ENCODE data around the gene SLC16A2.

Gene SLC16A2

DNA sequence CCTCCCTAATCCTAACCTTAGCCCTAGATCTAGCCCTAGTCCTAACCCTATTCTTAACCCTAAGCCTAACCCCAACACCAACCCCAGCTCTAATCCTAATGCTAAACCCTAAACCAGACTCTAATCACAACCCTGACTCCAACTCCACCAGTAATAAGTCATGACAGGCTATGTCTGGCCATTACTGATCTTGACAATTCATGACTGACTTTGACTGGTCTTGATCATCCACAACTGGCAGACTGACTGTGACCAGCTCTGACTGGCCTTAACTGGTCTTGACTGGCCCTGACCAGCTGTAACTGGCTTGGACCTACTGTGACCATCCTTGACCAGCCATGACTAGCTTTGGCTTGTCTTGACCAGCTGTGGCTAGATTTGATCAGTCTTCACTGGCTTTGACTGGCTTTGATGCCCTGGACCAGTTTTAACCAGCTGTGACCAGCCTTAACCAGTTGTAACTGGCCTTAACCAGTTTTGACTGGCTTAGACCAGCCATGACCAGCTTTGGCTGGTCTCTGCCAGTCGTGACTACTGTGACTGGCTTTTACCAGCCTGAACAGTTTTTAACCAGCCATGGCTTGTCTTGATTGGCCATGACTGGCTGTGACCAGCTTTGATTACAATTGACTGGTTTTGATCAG is 124.7 kb downstream of the SLC16A2 start:
- no peak for DNase-seq

DNA sequence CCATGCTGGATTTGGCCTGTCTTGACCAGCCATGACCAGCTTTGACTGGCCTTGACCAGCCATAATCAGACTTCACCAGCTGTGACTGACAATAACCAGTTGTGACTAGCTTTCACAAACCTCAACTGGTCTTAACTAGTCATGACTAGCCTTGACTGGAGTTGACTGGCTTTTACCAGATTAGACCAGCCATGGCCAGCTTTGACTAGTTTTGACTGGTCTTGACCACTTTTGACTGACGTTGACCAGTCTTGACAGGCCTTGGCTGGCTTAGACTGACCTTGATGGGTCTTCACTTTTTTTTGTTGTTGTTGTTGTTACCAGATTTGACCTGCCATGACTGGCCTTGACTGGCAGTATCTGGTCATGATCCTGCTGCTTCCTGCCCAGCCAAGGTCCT is 125.7 kb downstream of the SLC16A2 start:
- no peak for DNase-seq

DNA sequence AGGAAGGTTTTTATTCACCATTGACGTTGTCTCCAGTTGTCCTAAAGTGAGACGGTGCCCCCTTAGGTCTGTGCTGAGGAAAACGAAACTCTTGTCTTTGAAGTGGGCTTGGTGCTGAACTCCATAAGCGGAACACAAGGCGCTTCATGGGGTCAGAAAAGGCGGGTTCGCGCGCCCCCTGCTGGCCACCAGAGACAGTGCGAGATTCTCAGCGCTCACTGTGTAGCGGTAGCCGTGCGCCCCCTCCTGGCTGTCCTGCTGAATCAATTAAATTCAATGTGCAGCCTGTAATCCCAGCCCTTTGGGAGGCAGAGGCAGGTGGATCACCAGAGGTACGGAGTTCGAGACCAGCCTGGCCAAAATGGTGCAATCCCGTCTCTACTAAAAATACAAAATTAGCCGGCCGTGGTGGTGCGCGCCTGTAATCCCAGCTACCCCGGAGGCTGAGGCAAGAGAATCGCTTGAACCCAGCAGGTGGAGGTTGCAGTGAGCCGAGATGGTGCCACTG is 129.1 kb downstream of the SLC16A2 start:
- peak; percentile 50 for DNase-seq

DNA sequence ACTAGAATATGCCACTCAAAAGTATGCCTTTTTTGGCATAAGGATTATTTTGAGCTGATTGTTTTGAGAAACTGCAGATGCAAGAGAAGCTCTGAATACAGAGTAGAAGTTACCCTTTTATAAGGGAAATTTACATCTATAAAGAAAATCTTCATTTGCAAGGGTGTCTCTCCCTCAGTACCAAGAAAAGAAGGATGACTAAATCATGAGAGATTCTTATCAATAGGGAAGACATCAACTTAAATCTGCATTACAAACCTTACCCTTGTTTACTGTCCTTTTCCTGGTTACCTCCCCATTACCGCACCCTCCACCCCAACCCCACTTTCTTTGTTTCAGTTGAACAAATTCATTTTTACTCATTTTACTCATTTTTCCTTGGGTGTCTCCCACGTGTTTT is 130.6 kb downstream of the SLC16A2 start:
- no peak for DNase-seq

DNA sequence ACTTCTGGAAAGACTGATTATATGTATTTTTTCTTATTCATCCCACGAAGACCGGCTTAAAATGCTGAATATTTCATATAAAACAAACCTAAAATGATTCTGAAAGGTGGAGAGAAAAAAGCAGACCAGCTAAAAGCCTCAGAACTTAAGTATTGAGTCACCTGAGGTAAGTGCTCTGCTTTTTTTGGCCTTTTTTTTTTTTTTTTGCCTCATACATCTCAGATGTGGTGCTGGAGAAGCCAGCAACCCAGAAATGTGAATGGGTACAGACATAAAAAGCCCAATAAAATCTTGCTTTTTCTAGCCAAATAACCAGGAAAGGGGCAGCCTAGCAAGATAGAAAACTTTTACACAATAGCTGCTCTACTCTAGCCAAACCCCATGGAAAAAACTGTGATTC is 136.1 kb downstream of the SLC16A2 start:
- DNase-seq = no peak

DNA sequence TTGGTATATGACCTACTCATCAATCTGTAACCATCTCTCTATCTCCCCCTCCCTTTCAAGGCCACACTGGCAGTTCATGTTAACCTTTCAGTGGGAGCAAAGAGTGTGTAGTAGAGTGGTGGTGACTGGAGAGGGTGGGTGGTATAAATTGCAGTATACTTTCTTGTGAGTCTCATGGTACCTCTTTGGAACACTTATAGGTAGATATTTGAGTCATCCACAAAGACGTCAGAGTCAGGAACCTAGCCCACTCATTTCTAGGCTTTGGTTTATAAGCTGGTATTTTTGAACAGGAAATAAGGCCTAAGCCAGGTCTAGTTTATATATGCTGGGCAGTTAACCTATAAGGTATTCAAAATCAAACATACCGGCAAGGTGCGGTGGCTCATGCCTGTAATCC is 156.8 kb downstream of the SLC16A2 start:
- DNase-seq = no peak

DNA sequence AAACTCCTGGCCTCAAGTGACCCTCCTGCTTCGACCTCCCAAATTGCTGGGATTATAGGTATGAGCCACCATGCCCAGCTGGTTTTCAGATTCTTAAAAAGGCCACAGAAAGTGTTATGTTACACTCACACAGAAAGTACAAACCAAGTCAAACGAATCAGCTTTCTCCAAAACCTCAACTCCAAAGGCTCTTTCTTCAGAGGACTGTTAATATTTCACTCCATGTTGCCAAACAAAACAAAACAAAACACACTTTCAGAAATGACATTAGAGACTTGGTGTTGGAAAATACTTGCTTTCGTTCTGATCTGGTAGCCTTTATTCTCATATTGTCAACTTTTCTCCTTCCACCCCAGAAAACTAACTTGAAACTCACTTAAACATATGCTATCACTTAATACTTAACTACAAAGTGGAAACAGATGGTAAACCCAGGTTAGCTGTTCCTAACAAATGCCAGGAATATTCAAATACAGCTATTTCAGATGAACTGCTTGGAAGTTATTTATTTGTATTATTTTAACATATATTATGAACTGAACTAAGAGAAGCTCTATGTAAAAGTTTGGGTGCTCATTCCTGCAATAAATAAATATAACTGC is 158.4 kb downstream of the SLC16A2 start:
- no peak for DNase-seq

Data from DMS79 treated with DMSO at 0.1 percent for 48 hours (cell line).